GM19397 (cell line): ENCODE results near the gene LSR.

Experiments used
- ATAC-seq: cut with Tn5 transposase; IDR thresholded peaks from one replicate; pipeline ENCODE4 v1.9.1; 2021; ENCODE audit warnings: mild to moderate bottlenecking, moderate library complexity; ENCODE audit not compliant: unreplicated experiment

Gene LSR

GRCh38 chr19:35265900-35266519 is 17.2 kb downstream of the LSR start:
- no peak for ATAC-seq

GRCh38 chr19:35266520-35267352 is 17.9 kb downstream of the LSR start:
- no peak for ATAC-seq

GRCh38 chr19:35267353-35267817 is 18.6 kb downstream of the LSR start:
- no peak for ATAC-seq

- ATAC-seq: peak; percentile 53
These were observed 19.2 kb downstream of the LSR start for GRCh38 chr19:35267818-35268535.

GRCh38 chr19:35268536-35269437 is 20.0 kb downstream of the LSR start, which contains the start of gene USF2:
TSS of gene USF2 (plus strand) at chr19:35268962. CDS start at chr19:35269102, 140 bp downstream.
- peak; percentile 26 for ATAC-seq

GRCh38 chr19:35269438-35270117 is 20.8 kb downstream of the LSR start:
- peak; percentile 46 for ATAC-seq

- ATAC-seq: no peak
These were observed 21.6 kb downstream of the LSR start for GRCh38 chr19:35270381-35270811.

GRCh38 chr19:35271546-35271945 is 22.7 kb downstream of the LSR start:
- ATAC-seq: no peak

GRCh38 chr19:35272122-35272719 is 23.4 kb downstream of the LSR start:
- ATAC-seq: no peak

- no peak for ATAC-seq
These were observed 24.3 kb downstream of the LSR start for GRCh38 chr19:35272954-35273649.

GRCh38 chr19:35273686-35274259 is 25.0 kb downstream of the LSR start:
- no peak for ATAC-seq

GRCh38 chr19:35274323-35274722 is 25.5 kb downstream of the LSR start:
- ATAC-seq: no peak

GRCh38 chr19:35276706-35277281 is 28.0 kb downstream of the LSR start:
- no peak for ATAC-seq

- ATAC-seq: no peak
These were observed 29.9 kb downstream of the LSR start for GRCh38 chr19:35278578-35279284.

- ATAC-seq: no peak
These were observed 30.6 kb downstream of the LSR start for GRCh38 chr19:35279374-35279773.

GRCh38 chr19:35279985-35280821 is 31.4 kb downstream of the LSR start:
- ATAC-seq: no peak

GRCh38 chr19:35281303-35281702 is 32.5 kb downstream of the LSR start:
- ATAC-seq: no peak
